Choroid plexus epithelial cell (primary cell): ENCODE measurements around the gene SLIT1.

Experiments used
- DNase-seq: peaks from one replicate; pipeline ENCODE4 v3.0.0-alpha.2; 2010; ENCODE audit warnings: low read depth
- H3K4me3 ChIP-seq: 2 replicates; pipeline ENCODE4 v1.5.1; 2011; ENCODE audit warnings: low read depth, mild to moderate bottlenecking, control low read depth, low read length, moderate library complexity
- CTCF ChIP-seq: conservative IDR thresholded peaks from 2 replicates; pipeline ENCODE4 v1.5.1; 2011; ENCODE audit warnings: low read depth, mild to moderate bottlenecking, control low read depth, inconsistent platforms, low read length, moderate library complexity

Gene SLIT1

GRCh38 chr10:97154781-97155180 lies 31.0 kb downstream of the SLIT1 start:
- no peak for DNase-seq
- no peak for TF ChIP-seq CTCF
- H3K4me3 ChIP-seq: no peak overlapping the region

- no peak overlapping the region for H3K4me3 ChIP-seq
- TF ChIP-seq CTCF: no peak
- DNase-seq: no peak
Measured at GRCh38 chr10:97154162-97154561, 31.6 kb downstream of the SLIT1 start.

GRCh38 chr10:97153270-97153850 lies 32.4 kb downstream of the SLIT1 start:
- TF ChIP-seq CTCF: no peak
- H3K4me3 ChIP-seq: no peak overlapping the region
- DNase-seq: no peak

GRCh38 chr10:97151307-97151914 lies 34.3 kb downstream of the SLIT1 start:
- no peak for TF ChIP-seq CTCF
- DNase-seq: no peak
- no peak overlapping the region for H3K4me3 ChIP-seq

- TF ChIP-seq CTCF: no peak
- DNase-seq: no peak
- no peak overlapping the region for H3K4me3 ChIP-seq
Measured at GRCh38 chr10:97150616-97151015, 35.1 kb downstream of the SLIT1 start.

- no peak for TF ChIP-seq CTCF
- H3K4me3 ChIP-seq: no peak overlapping the region
- no peak for DNase-seq
Measured at GRCh38 chr10:97150013-97150595, 35.7 kb downstream of the SLIT1 start.

- no peak overlapping the region for H3K4me3 ChIP-seq
- no peak for TF ChIP-seq CTCF
- no peak for DNase-seq
Measured at GRCh38 chr10:97149079-97149531, 36.7 kb downstream of the SLIT1 start.
